Smooth muscle cell (in vitro differentiated cells): ENCODE data around the gene FBLN7. TPM values are rescaled to one million over a fixed set of nuclear protein-coding genes. Genes with fewer than 3 reads are reported as not detected.
"Not testable (repeated sequence)": the region's sequence is repeated elsewhere in the genome, so short reads cannot be mapped to it uniquely, and the experiment has no call there.

ENCODE experiments used
- DNase-seq: peaks from one replicate; lab custom pipeline; 2025; ENCODE audit not compliant: unreplicated experiment; lab: John Stamatoyannopoulos, UW
- H2AFZ ChIP-seq: fragments of 200-600 bp; sonication (generic); 2 replicates; pipeline ENCODE4 v1.6.0; 2016; ENCODE audit warnings: antibody characterized with exemption, low read depth, mild to moderate bottlenecking
- H3F3A ChIP-seq: fragments of 200-600 bp; sonication (generic); 2 replicates; pipeline ENCODE4 v1.6.0; 2017; ENCODE audit warnings: antibody characterized with exemption, low read depth
- H3K27ac ChIP-seq: fragments of 200-600 bp; sonication (generic); 2 replicates; pipeline ENCODE4 v1.5.1; 2016; ENCODE audit warnings: low read depth, mild to moderate bottlenecking
- H3K27me3 ChIP-seq: fragments of 200-600 bp; sonication (generic); 2 replicates; pipeline ENCODE4 v1.6.1; 2016; ENCODE audit warnings: low read depth, mild to moderate bottlenecking
- H3K36me3 ChIP-seq: fragments of 200-600 bp; sonication (generic); 2 replicates; pipeline ENCODE4 v1.5.1; 2016; ENCODE audit warnings: low read depth
- H3K4me1 ChIP-seq: fragments of 200-600 bp; sonication (generic); 2 replicates; pipeline ENCODE4 v1.5.1; 2016; ENCODE audit warnings: low read depth
- H3K4me2 ChIP-seq: fragments of 200-600 bp; sonication (generic); 2 replicates; pipeline ENCODE4 v1.6.0; 2016; ENCODE audit warnings: mild to moderate bottlenecking
- H3K4me3 ChIP-seq: fragments of 200-600 bp; sonication (generic); 2 replicates; pipeline ENCODE4 v1.5.1; 2016; ENCODE audit warnings: mild to moderate bottlenecking
- H3K79me2 ChIP-seq: fragments of 200-600 bp; sonication (generic); 2 replicates; pipeline ENCODE4 v1.6.0; 2016; ENCODE audit warnings: low read depth, mild to moderate bottlenecking
- H3K9ac ChIP-seq: fragments of 200-600 bp; sonication (generic); 2 replicates; pipeline ENCODE4 v1.6.0; 2016; ENCODE audit warnings: low read depth
- H3K9me3 ChIP-seq: fragments of 200-600 bp; sonication (generic); replicated peaks from 2 replicates; pipeline ENCODE4 v1.5.1; 2016; ENCODE audit warnings: low read depth
- H4K20me1 ChIP-seq: fragments of 200-600 bp; sonication (generic); 2 replicates; pipeline ENCODE4 v1.6.0; 2016; ENCODE audit warnings: low read depth
- WGBS: methylation state at CpG from one replicate; pipeline ENCODE4 v1.1.7; 2016; ENCODE audit warnings: low lambda C conversion rate; 5-methylcytosine and 5-hydroxymethylcytosine counted together
- polyA plus RNA-seq: library from polyadenylated mRNA; unstranded; fragments of >200 nt; fragmentation: Nextera tagmentation; extraction: Ambion mirVana; gene quantifications from 2 replicates; pipeline ENCODE4 v1.2.1, GENCODE V29; 2016
- total RNA-seq: library from RNA; depleted of rRNA; stranded (reverse); fragments of >200 nt; gene quantifications from 2 replicates; pipeline ENCODE4 v1.2.3, GENCODE V29; 2014
- TF ChIP-seq, protein P1 (sequence below): fragments of 200-600 bp; sonication (generic); IDR thresholded peaks from 2 replicates; pipeline ENCODE4 v1.5.1; 2017; ENCODE audit warnings: borderline replicate concordance, mild to moderate bottlenecking, antibody characterized with exemption; ENCODE audit not compliant: insufficient read depth, poor library complexity, severe bottlenecking

Gene FBLN7
- total and polyA plus RNA-seq, 2 experiments from 2014 or later = 1.1 to 2.7 TPM

DNA sequence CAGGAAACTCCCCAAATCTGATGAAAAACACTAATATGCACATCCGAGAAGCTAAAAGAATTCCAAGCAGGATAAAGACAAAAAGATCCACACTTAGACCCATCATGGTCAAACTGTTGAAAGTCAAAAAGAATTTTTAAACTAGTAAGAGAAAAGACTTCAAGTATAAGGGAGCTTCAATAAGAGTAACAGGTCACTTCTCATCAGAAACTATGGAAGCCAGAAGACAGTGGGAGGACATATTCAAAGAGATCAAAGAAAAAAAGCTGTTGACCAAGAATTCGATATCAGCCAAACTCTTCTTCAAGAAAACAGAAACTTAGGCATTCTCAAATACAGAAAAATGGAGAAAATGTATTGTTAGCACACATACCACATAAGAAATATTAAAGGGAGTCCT lies 66.2 kb downstream of the FBLN7 start:
- H3K9ac ChIP-seq = no peak overlapping the region
- peaks cover 16% of the 10 kb centered on the region for H3K9me3 ChIP-seq
- no peaks in the 10 kb centered on the region for H3K79me2 ChIP-seq
- TF ChIP-seq, protein P1, sequence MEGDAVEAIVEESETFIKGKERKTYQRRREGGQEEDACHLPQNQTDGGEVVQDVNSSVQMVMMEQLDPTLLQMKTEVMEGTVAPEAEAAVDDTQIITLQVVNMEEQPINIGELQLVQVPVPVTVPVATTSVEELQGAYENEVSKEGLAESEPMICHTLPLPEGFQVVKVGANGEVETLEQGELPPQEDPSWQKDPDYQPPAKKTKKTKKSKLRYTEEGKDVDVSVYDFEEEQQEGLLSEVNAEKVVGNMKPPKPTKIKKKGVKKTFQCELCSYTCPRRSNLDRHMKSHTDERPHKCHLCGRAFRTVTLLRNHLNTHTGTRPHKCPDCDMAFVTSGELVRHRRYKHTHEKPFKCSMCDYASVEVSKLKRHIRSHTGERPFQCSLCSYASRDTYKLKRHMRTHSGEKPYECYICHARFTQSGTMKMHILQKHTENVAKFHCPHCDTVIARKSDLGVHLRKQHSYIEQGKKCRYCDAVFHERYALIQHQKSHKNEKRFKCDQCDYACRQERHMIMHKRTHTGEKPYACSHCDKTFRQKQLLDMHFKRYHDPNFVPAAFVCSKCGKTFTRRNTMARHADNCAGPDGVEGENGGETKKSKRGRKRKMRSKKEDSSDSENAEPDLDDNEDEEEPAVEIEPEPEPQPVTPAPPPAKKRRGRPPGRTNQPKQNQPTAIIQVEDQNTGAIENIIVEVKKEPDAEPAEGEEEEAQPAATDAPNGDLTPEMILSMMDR = no peak
- WGBS = 81% methylated on average over 2 of the region's 2 CpGs
- H3K4me2 ChIP-seq = no peak overlapping the region
- H4K20me1 ChIP-seq = no peaks in the 10 kb centered on the region
- H3K27ac ChIP-seq = no peak overlapping the region
- no peak overlapping the region for H2AFZ ChIP-seq
- no peaks in the 10 kb centered on the region for H3K27me3 ChIP-seq
- H3F3A ChIP-seq = no peaks in the 10 kb centered on the region
- H3K36me3 ChIP-seq = no peaks in the 10 kb centered on the region
- no peak overlapping the region for H3K4me3 ChIP-seq
- H3K4me1 ChIP-seq = no peaks in the 10 kb centered on the region
- DNase-seq = no peak

DNA sequence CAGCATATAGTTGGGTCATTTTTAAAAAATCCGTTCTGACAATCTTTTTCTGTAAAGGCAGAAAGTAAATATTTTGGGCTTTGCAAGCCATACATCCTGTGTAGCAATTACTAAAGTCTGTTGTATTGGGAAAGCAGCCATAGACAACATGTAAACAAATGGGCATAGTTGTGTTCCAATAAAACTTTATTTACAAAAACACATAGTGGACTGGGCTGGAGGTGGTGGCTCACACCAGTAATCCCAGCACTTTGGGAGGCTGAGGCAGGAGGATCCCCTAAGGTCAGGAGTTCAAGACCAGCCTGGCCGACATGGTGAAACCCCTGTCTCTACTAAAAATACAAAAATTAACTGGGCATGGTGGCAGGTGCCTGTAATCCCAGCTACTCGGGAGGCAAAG lies 69.7 kb downstream of the FBLN7 start:
- H3K36me3 ChIP-seq, H4K20me1 ChIP-seq, DNase-seq, H2AFZ ChIP-seq, H3F3A ChIP-seq, H3K4me3 ChIP-seq, H3K4me1 ChIP-seq, H3K4me2 ChIP-seq, H3K27ac ChIP-seq, H3K27me3 ChIP-seq, H3K79me2 ChIP-seq, H3K9ac ChIP-seq: not testable (repeated sequence)
- H3K9me3 ChIP-seq = peaks cover 10% of the 10 kb centered on the region
- WGBS = 95% methylated on average over 3 of the region's 3 CpGs

DNA sequence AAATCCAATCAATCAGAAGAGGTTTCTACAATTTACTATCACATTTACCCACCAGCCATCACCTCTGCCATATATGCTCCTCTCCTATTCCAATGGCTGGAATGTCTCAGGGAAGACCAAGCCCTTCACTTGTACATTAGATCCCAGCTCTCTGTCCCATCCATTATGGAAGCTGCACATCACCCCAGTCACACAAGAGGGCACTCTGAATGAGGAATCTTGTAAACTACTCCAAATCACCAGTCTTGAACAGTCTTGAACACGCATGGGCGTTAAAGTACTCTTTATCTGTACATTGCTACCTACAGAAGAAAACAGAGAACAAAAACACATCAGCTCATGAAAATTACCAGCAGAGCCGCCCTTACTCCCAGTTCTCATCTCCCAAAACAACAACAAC lies 78.0 kb downstream of the FBLN7 start:
- no peak overlapping the region for H3K9ac ChIP-seq
- no peaks in the 10 kb centered on the region for H3K4me1 ChIP-seq
- no peak overlapping the region for H3K4me2 ChIP-seq
- no peaks in the 10 kb centered on the region for H3K27me3 ChIP-seq
- no peak for DNase-seq
- no peaks in the 10 kb centered on the region for H3K36me3 ChIP-seq
- WGBS = 94% methylated on average over 3 of the region's 3 CpGs
- H2AFZ ChIP-seq = no peak overlapping the region
- H3F3A ChIP-seq = no peaks in the 10 kb centered on the region
- TF ChIP-seq, protein P1 = no peak
- H3K4me3 ChIP-seq = no peak overlapping the region
- H3K79me2 ChIP-seq = no peaks in the 10 kb centered on the region
- H3K27ac ChIP-seq = no peak overlapping the region
- H3K9me3 ChIP-seq = no peaks in the 10 kb centered on the region
- H4K20me1 ChIP-seq = no peaks in the 10 kb centered on the region

DNA sequence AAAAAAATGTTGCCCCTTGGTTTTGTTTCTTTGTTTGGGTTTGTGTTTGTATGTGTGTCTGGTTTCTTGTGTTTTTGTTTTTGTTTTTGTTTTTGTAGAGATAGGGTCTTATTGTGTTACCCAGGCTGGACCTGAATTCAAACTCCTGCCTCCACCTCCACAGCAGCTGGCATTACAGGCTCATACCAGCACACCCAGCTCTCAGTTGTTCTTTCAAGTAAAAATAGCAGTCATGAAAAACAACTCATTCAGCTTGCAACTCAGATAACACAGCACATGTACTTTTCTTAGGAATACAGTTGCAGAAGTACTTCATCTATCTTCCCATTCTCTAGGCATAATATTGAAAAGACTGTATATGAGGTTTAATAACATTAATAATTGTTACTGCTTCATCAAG lies 79.7 kb downstream of the FBLN7 start:
- H3K4me2 ChIP-seq = no peak overlapping the region
- H3K79me2 ChIP-seq = no peaks in the 10 kb centered on the region
- no peak overlapping the region for H3K9ac ChIP-seq
- H3K4me3 ChIP-seq = no peak overlapping the region
- TF ChIP-seq, protein P1 = no peak
- H4K20me1 ChIP-seq = no peaks in the 10 kb centered on the region
- no peak overlapping the region for H2AFZ ChIP-seq
- H3K9me3 ChIP-seq = no peaks in the 10 kb centered on the region
- no peaks in the 10 kb centered on the region for H3K36me3 ChIP-seq
- H3K27me3 ChIP-seq = no peaks in the 10 kb centered on the region
- H3F3A ChIP-seq = no peaks in the 10 kb centered on the region
- H3K27ac ChIP-seq = no peak overlapping the region
- no peaks in the 10 kb centered on the region for H3K4me1 ChIP-seq
- no peak for DNase-seq
